HepG2 (cell line): Measurements from ENCODE around the gene CDC42EP1. TPM values are rescaled to one million over a fixed set of nuclear protein-coding genes. Genes with fewer than 3 reads are reported as not detected.

ENCODE experiments used
- AGO2 ChIP-seq: fragments of 200-400 bp; formaldehyde crosslinking; optimal IDR thresholded peaks from 2 replicates; pipeline ENCODE3; 2017; ENCODE audit warnings: mild to moderate bottlenecking, low read depth, low read length, moderate library complexity
- ARHGAP35 ChIP-seq: sonication (generic); formaldehyde crosslinking; IDR thresholded peaks from 2 replicates; pipeline ENCODE4 v1.9.0; 2022; ENCODE audit warnings: mild to moderate bottlenecking, inconsistent platforms, moderate library complexity, missing genetic modification reagents, borderline replicate concordance
- ATF7 ChIP-seq, 2 experiments: fragments of 450-650 bp in 1 of 2; sonication (generic) in 1 of 2; formaldehyde crosslinking in 1 of 2; IDR thresholded peaks; 2 replicates each; pipeline versions ENCODE4 v1.4.0 to v1.6.1; 2016 to 2020; ENCODE audit warnings: antibody characterized with exemption in 1 of 2, mild to moderate bottlenecking in 1 of 2, missing genetic modification reagents in 1 of 2
- BCL6 ChIP-seq: IDR thresholded peaks from 2 replicates; pipeline ENCODE4 v1.6.1; 2016; ENCODE audit warnings: missing genetic modification reagents, missing compliant biosample characterization
- CAMTA2 ChIP-seq: sonication (generic); formaldehyde crosslinking; IDR thresholded peaks from 2 replicates; pipeline ENCODE4 v1.4.0; 2020; ENCODE audit warnings: mild to moderate bottlenecking, missing genetic modification reagents, borderline replicate concordance
- ESRRA ChIP-seq: sonication (generic); formaldehyde crosslinking; IDR thresholded peaks from 2 replicates; pipeline ENCODE4 v1.5.1; 2020; ENCODE audit warnings: mild to moderate bottlenecking, low read depth, missing genetic modification reagents
- FIP1L1 ChIP-seq: fragments of 200-400 bp; formaldehyde crosslinking; IDR thresholded peaks from 2 replicates; pipeline ENCODE4 v1.6.1; 2018; ENCODE audit warnings: low read depth, mild to moderate bottlenecking, low read length, moderate library complexity, borderline replicate concordance; ENCODE audit not compliant: insufficient read depth
- GATAD2A ChIP-seq: IDR thresholded peaks from 2 replicates; pipeline ENCODE4 v1.6.1; 2016
- HDAC1 ChIP-seq: sonication (generic); formaldehyde crosslinking; IDR thresholded peaks from 2 replicates; pipeline ENCODE4 v1.5.1; 2020; ENCODE audit warnings: mild to moderate bottlenecking, missing genetic modification reagents
- HOXA5 ChIP-seq: sonication (generic); formaldehyde crosslinking; IDR thresholded peaks from 2 replicates; pipeline ENCODE4 v1.4.0; 2020; ENCODE audit warnings: missing genetic modification reagents
- KDM2A ChIP-seq: sonication (generic); formaldehyde crosslinking; IDR thresholded peaks from 2 replicates; pipeline ENCODE4 v1.4.0; 2020; ENCODE audit warnings: low read depth, missing genetic modification reagents, borderline replicate concordance
- KDM4B ChIP-seq: sonication (generic); formaldehyde crosslinking; IDR thresholded peaks from 2 replicates; pipeline ENCODE4 v1.4.0; 2020; ENCODE audit warnings: missing genetic modification reagents
- MIXL1 ChIP-seq: IDR thresholded peaks from 2 replicates; pipeline ENCODE4 v1.6.1; 2016
- MTA3 ChIP-seq: sonication (generic); formaldehyde crosslinking; IDR thresholded peaks from 2 replicates; pipeline ENCODE4 v1.4.0; 2020; ENCODE audit warnings: missing genetic modification reagents
- MZF1 ChIP-seq: sonication (generic); formaldehyde crosslinking; IDR thresholded peaks from 2 replicates; pipeline ENCODE4 v1.8.1; 2023; ENCODE audit warnings: mild to moderate bottlenecking, missing genetic modification reagents, borderline replicate concordance
- STAG1 ChIP-seq: sonication (generic); formaldehyde crosslinking; IDR thresholded peaks from 2 replicates; pipeline ENCODE4 v1.4.0; 2020; ENCODE audit warnings: missing genetic modification reagents
- SYNCRIP ChIP-seq: fragments of 200-400 bp; formaldehyde crosslinking; IDR thresholded peaks from 2 replicates; pipeline ENCODE4 v1.6.1; 2018; ENCODE audit warnings: mild to moderate bottlenecking, low read depth, low read length; ENCODE audit not compliant: insufficient read depth
- ZNF3 ChIP-seq: IDR thresholded peaks from 2 replicates; pipeline ENCODE4 v1.7.0; 2017; ENCODE audit warnings: inconsistent platforms
- ZNF382 ChIP-seq: sonication (generic); formaldehyde crosslinking; IDR thresholded peaks from 2 replicates; pipeline ENCODE4 v1.5.0; 2020; ENCODE audit warnings: missing genetic modification reagents, mild to moderate bottlenecking, borderline replicate concordance
- polyA plus RNA-seq, 8 experiments: library from polyadenylated mRNA; depleted of rRNA in 3 of 8; stranded (reverse) in 7 of 8; unstranded in 1 of 8; fragments of >200 nt; fragmentation: Illumina TruSeq in 4 of 8; extraction: Trizol in 4 of 8; gene quantifications; 2 replicates each; pipeline versions ENCODE4 v1.2.1 to v1.2.3, GENCODE V29; 2011 to 2016; ENCODE audit warnings: low read depth in 4 of 8, missing spikeins in 1 of 8, mixed read lengths in 1 of 8; ENCODE audit not compliant: insufficient read depth in 1 of 8
- total RNA-seq, 5 experiments: library from RNA; depleted of rRNA; stranded (reverse); fragments of >200 nt; fragmentation: Illumina TruSeq; extraction: Trizol; gene quantifications; 2 replicates each; pipeline ENCODE4 v1.2.3, GENCODE V29; 2016; ENCODE audit warnings: low read depth in 1 of 5
- TF ChIP-seq, protein P1 (sequence below): sonication (generic); formaldehyde crosslinking; IDR thresholded peaks from 2 replicates; pipeline ENCODE4 v1.4.0; 2020; ENCODE audit warnings: missing genetic modification reagents, mild to moderate bottlenecking, borderline replicate concordance
- TF ChIP-seq, protein P2 (sequence below): sonication (generic); formaldehyde crosslinking; IDR thresholded peaks from 2 replicates; pipeline ENCODE4 v1.9.0; 2021; ENCODE audit warnings: missing genetic modification reagents, borderline replicate concordance

The CDC42EP1 gene
- total and polyA plus RNA-seq, 2 of the 13 experiments (the other 11 are each of a cell fraction or from before 2014, with no cell fraction given) = 17.1 to 29.5 TPM

DNA sequence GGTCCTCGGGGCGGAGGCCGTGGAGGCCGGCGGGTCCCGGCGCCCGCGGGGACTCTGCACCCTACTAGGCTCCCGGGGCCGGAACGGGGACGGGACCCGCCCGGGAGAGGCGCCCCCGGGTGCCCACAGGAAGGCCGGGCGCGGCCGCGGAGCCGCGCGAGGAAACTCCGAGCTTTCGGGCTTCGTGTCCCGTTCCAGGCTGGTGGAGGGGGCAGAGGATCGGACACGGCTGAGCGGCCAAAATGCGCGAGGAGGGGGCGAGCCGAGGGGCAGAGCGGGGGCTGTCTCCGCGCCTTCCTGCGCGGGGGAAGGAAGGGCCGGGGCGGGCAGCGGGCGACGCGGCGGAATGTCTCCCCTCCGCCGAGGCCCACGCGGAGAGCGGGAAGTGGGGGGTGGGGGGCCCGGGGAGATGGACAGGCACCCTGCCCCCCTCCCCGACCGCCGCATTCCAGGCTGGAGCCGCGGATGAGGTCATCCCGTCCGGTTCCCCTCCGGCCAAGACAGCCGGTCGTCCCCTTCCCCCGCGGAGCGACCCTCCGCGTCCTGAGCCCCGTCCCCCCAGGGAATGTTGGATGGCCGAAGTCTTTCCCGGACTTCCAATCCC lies 430 bp downstream of the CDC42EP1 start (continued):
- TF ChIP-seq ARHGAP35 = no peak
- TF ChIP-seq STAG1 (CRISPR knock-in tag) = no peak
- TF ChIP-seq MIXL1 (CRISPR knock-in tag) = no peak
- no peak for TF ChIP-seq HDAC1 (CRISPR knock-in tag)
- no peak for TF ChIP-seq HOXA5 (CRISPR knock-in tag)
- peak; percentile 10 for TF ChIP-seq AGO2
- no peak for TF ChIP-seq KDM2A
- no peak for TF ChIP-seq KDM4B (CRISPR knock-in tag)
- no peak for TF ChIP-seq ZNF382
- no peak for TF ChIP-seq CAMTA2
- TF ChIP-seq, protein P1, sequence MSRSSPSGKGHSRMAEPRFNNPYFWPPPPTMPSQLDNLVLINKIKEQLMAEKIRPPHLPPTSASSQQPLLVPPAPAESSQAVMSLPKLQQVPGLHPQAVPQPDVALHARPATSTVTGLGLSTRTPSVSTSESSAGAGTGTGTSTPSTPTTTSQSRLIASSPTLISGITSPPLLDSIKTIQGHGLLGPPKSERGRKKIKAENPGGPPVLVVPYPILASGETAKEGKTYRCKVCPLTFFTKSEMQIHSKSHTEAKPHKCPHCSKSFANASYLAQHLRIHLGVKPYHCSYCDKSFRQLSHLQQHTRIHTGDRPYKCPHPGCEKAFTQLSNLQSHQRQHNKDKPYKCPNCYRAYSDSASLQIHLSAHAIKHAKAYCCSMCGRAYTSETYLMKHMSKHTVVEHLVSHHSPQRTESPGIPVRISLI (CRISPR knock-in tag) = no peak
- no peak for TF ChIP-seq SYNCRIP
- no peak for TF ChIP-seq FIP1L1
- no peak for TF ChIP-seq MZF1 (CRISPR knock-in tag)
- peak; percentile 23 for TF ChIP-seq ATF7 (IDR thresholded peaks at IDR 0.05)
- no peak for TF ChIP-seq ATF7 (CRISPR knock-in tag; IDR thresholded peaks at IDR 0.05)
- TF ChIP-seq, protein P2, sequence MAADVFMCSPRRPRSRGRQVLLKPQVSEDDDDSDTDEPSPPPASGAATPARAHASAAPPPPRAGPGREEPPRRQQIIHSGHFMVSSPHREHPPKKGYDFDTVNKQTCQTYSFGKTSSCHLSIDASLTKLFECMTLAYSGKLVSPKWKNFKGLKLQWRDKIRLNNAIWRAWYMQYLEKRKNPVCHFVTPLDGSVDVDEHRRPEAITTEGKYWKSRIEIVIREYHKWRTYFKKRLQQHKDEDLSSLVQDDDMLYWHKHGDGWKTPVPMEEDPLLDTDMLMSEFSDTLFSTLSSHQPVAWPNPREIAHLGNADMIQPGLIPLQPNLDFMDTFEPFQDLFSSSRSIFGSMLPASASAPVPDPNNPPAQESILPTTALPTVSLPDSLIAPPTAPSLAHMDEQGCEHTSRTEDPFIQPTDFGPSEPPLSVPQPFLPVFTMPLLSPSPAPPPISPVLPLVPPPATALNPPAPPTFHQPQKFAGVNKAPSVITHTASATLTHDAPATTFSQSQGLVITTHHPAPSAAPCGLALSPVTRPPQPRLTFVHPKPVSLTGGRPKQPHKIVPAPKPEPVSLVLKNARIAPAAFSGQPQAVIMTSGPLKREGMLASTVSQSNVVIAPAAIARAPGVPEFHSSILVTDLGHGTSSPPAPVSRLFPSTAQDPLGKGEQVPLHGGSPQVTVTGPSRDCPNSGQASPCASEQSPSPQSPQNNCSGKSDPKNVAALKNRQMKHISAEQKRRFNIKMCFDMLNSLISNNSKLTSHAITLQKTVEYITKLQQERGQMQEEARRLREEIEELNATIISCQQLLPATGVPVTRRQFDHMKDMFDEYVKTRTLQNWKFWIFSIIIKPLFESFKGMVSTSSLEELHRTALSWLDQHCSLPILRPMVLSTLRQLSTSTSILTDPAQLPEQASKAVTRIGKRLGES (CRISPR knock-in tag) = no peak
- no peak for TF ChIP-seq BCL6
- no peak for TF ChIP-seq ZNF3 (CRISPR knock-in tag)
- TF ChIP-seq GATAD2A (CRISPR knock-in tag) = no peak
- TF ChIP-seq ESRRA (CRISPR knock-in tag) = no peak
- TF ChIP-seq MTA3 (CRISPR knock-in tag) = no peak
